ES-I3 (cell line): Measurements from ENCODE around the gene PANX2.
"Not testable (repeated sequence)": the region's sequence is repeated elsewhere in the genome, so short reads cannot be mapped to it uniquely, and the experiment has no call there.

ENCODE experiments used
- H3K36me3 ChIP-seq: 2 replicates; pipeline ENCODE4 v1.6.1; 2013; ENCODE audit warnings: mild to moderate bottlenecking, low read length, control low read depth, moderate library complexity; ENCODE audit not compliant: insufficient read depth
- H3K4me1 ChIP-seq: 2 replicates; pipeline ENCODE4 v1.6.1; 2013; ENCODE audit warnings: mild to moderate bottlenecking, control low read depth, low read length; ENCODE audit not compliant: insufficient read depth
- H3K9ac ChIP-seq: 2 replicates; pipeline ENCODE4 v1.6.1; 2013; ENCODE audit warnings: low read depth, mild to moderate bottlenecking, low read length, moderate library complexity
- H3K9me3 ChIP-seq: 2 replicates; pipeline ENCODE4 v1.6.1; 2013; ENCODE audit warnings: mild to moderate bottlenecking, low read length, moderate library complexity; ENCODE audit not compliant: control insufficient read depth, insufficient read depth

PANX2 gene

DNA sequence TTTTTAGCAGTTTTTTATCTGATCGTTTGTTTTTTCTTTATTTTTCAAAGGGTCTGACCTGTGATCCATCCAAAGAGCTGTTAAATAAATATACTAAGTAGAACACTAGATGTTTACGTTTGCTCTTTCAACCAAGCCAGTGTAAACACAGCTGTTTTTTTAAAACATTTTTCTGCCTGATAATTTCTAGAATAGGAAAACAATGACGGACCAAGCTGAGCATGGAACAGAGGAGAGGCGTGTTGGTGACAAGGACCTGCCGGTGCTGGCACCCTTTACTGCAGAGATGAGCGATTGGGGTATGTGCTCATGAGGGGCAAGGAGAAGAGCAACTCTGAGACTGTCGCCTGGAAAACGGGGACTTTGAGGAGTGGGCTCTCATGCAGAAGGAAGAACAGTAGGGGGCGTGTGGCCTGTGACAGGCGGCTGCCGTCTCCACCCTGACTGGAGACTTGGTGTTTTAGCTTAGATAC, 28.6 kb upstream of the PANX2 start:
- no peaks in the 10 kb centered on the region for H3K4me1 ChIP-seq
- H3K9ac ChIP-seq = no peak overlapping the region
- no peaks in the 10 kb centered on the region for H3K36me3 ChIP-seq
- H3K9me3 ChIP-seq = no peaks in the 10 kb centered on the region

- H3K4me1 ChIP-seq = no peaks in the 10 kb centered on the region
- H3K9me3 ChIP-seq = no peaks in the 10 kb centered on the region
- H3K9ac ChIP-seq = no peak overlapping the region
- no peaks in the 10 kb centered on the region for H3K36me3 ChIP-seq
Observed at GRCh38 chr22:50143096-50143495, 27.4 kb upstream of the PANX2 start.

DNA sequence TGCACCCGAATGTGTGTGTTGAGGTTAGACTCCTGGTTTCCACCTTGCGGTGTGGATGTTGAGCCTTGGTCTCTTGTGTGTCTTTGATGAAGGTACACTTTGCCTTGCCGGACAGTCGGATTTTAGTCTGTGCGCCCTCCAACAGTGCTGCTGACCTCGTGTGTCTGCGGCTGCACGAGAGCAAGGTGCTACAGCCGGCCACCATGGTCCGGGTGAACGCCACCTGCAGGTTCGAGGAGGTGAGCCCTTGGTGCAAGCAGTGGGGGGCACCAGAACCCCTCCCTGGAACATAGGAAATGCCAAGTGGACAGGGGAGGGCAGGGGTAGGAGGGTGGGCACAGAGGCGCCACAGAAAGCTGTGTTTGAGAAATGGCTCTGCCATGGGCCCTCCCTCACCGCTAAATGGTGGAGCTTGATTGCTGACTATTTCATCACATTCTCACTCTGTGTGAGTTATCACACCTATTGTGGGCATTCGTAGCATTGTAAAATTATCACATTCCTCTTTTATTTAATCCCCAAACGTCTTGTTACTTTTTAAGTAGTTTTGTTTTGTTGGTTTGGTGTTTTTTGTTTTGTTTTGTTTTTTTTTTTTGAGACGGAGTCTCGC, 26.4 kb upstream of the PANX2 start:
- Histone ChIP-seq H3K36me3 (no peaks in the 10 kb centered on the region), H3K4me1 (no peaks in the 10 kb centered on the region)

DNA sequence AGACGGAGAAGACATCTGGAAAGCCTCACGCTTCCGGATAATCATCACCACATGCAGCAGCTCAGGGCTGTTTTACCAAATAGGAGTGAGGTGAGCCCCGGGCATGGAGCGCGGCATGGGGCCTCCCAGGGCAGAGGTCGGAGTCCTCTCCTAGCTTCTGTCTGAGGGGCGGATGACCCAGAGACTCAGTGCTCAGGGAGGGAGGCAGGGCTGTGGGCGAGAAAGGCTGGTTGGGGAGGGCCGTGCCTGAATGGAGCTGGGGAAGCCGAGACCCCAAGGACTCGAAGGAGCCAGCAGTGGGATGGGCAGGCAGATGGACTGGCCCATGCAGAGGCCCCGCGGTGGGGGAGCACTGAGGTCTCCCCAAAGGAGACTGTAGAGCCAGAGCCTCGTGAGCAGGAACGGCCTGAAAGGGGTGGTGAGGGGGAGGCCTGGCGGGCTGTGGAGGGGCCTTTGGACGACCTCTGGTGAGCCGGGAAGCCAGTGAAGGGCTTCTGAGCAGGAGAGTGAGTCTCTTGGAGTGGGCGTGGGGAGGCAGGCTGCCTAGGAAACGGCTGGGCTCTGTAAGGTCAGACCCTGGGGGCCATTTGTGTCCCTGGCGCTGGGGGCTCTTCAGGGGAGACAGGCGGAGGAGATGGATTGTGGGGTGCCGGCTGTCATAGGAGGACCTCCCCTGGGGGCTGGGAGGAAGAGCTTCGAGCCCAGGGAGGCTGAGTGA, 24.7 kb upstream of the PANX2 start:
- Histone ChIP-seq H3K36me3 (no peaks in the 10 kb centered on the region), H3K4me1 (no peaks in the 10 kb centered on the region), H3K9me3 (no peaks in the 10 kb centered on the region), H3K9ac (no peak overlapping the region)

More for the DNA sequence above, 26.4 kb upstream of the PANX2 start:
- no peaks in the 10 kb centered on the region for H3K9me3 ChIP-seq
- H3K9ac ChIP-seq = no peak overlapping the region

GRCh38 chr22:50146439-50147238, 23.9 kb upstream of the PANX2 start:
- H3K9ac ChIP-seq = no peak overlapping the region
- H3K36me3 ChIP-seq = no peaks in the 10 kb centered on the region
- no peaks in the 10 kb centered on the region for H3K9me3 ChIP-seq
- no peaks in the 10 kb centered on the region for H3K4me1 ChIP-seq

DNA sequence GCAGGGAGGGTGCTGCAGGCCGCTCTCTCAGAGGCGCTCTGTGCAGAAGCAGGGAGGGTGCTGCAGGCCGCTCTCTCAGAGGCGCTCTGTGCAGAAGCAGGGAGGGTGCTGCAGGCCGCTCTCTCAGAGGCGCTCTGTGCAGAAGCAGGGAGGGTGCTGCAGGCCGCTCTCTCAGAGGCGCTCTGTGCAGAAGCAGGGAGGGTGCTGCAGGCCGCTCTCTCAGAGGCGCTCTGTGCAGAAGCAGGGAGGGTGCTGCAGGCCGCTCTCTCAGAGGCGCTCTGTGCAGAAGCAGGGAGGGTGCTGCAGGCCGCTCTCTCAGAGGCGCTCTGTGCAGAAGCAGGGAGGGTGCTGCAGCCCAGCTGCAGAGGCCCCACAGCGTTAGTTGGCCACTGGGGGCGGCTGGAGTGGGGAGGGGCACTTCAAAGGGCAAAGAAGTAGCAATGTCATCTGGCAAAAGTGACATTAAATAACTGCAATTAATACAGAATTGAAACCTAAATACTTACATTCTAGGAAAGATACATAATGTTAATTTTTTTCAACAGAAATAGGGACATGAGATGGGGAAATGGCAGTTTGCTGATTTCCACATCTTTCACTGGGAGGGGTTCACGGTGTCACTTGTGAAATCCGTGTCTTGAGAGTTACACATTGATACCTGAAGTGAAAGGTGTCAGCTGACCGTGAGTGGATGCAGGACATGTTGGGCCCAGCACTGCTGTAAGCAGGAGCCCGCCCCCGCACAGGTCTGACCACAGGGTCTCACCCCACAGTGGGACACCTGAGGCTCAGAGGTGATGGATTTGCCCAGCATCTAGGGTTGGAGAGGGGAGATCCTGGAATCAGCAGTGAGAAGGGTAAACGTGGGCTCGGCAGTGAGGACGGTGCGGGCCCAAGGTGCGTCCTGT, 23.0 kb upstream of the PANX2 start:
- not testable (repeated sequence) for H3K9ac ChIP-seq, H3K36me3 ChIP-seq, H3K4me1 ChIP-seq, H3K9me3 ChIP-seq

GRCh38 chr22:50148166-50148500, 22.4 kb upstream of the PANX2 start:
- H3K9ac ChIP-seq = no peak overlapping the region

GRCh38 chr22:50148991-50149721, 21.4 kb upstream of the PANX2 start:
- no peaks in the 10 kb centered on the region for H3K9me3 ChIP-seq
- H3K4me1 ChIP-seq = no peaks in the 10 kb centered on the region
- no peaks in the 10 kb centered on the region for H3K36me3 ChIP-seq
- no peak overlapping the region for H3K9ac ChIP-seq

More at GRCh38 chr22:50148166-50148500, 22.4 kb upstream of the PANX2 start:
- Histone ChIP-seq H3K4me1 (no peaks in the 10 kb centered on the region), H3K36me3 (no peaks in the 10 kb centered on the region), H3K9me3 (no peaks in the 10 kb centered on the region)

- H3K4me1 ChIP-seq = no peaks in the 10 kb centered on the region
- H3K36me3 ChIP-seq = no peaks in the 10 kb centered on the region
- H3K9me3 ChIP-seq = no peaks in the 10 kb centered on the region
- no peak overlapping the region for H3K9ac ChIP-seq
Observed at GRCh38 chr22:50150161-50151129, 20.1 kb upstream of the PANX2 start.

DNA sequence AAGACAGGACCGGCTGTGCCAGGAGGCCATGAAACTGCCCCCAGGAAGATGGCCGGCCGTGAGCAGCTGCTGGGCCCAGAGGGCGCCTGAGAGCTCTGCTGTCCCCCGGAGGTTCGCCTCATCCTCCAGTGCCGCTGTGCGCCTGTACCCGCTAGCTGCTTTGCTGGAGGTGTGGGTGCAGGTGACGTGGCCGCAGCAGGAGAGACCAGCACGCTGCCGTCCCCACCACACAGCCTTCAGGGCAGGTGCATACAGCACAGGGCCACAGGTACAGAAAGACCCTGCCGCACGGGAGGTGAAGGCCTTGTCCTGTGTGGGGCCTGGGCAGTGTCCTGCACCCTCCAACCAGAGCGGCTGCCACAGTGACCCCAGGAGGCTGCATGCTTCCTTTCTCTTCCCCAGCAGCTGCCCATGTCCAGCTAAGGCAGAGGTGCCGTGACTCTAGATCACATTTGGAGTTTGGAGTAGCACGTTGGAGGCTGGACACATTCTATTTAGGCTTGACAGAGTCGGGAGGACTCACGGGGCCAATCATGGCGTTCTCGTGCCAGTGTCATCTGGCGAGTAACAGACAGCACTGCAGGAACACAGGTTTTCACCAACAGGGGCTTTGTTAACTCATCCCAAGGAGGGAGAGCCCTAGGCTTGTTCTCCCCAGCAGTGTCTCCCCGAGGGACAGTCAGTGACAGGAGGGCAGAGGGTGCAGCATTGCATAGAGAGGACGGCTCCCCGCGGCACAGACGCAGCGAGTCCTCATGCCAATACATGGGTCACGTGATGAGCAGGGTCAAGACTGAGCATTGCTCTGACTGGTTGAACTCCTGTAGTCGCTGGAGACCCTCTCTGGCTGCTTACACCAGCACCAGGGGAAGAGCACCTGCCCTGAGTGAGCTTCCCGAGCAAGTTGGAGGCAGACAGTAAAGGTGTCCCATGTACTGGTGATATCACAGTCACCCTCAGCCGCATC, 18.7 kb upstream of the PANX2 start:
- no peak overlapping the region for H3K9ac ChIP-seq
- no peaks in the 10 kb centered on the region for H3K9me3 ChIP-seq
- H3K36me3 ChIP-seq = no peaks in the 10 kb centered on the region
- H3K4me1 ChIP-seq = no peaks in the 10 kb centered on the region

GRCh38 chr22:50153056-50153755, 17.3 kb upstream of the PANX2 start:
- Histone ChIP-seq H3K9ac (no peak overlapping the region), H3K36me3 (no peaks in the 10 kb centered on the region), H3K9me3 (no peaks in the 10 kb centered on the region), H3K4me1 (no peaks in the 10 kb centered on the region)
